Right lobe of liver (tissue), 4 donors: ENCODE results near the gene SST.

Source experiments
- CTCF ChIP-seq, 4 donors: fragments of 200-600 bp in 3 of 4; fragments of 450-650 bp in 1 of 4; IDR thresholded peaks; one replicate each; pipeline versions ENCODE4 v1.5.1 to v1.8.0; 2016 to 2022; ENCODE audit warnings: antibody characterized with exemption in 4 of 4, mild to moderate bottlenecking in 2 of 4
- POLR2A ChIP-seq: fragments of 450-650 bp; IDR thresholded peaks from one replicate; pipeline ENCODE4 v1.6.1; 2017; ENCODE audit warnings: antibody characterized with exemption, mild to moderate bottlenecking
- donor health status: DM: no; HTN: no; CAD: no.
- donor health status: DM: no; HTN: no; CAD: no.
- donor health status: DM: no; HTN: yes; CAD: no.

DNA sequence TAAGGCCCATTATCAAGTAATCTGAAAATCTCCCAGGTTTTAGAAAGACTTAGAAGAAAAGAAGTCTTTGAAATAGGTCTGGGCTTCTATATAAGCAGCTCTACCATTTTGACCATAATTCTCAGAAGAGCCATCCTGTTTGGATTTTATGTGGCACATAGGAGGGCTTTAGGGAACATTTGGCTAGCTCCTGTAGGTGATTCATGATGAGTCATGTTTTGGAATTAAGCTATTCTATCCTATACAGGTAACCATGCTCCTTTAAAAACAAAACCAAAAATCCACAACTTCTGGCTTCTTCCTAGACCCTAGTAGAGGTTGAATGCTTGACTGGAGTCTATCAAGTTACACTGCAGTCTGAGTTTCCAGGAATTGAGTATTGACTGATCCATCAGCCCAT, 8.9 kb downstream of the SST start:
- TF ChIP-seq CTCF (IDR thresholded peaks at IDR 0.05) (no peak), POLR2A (no peak)
